SU-DHL-6 (cell line): Measurements from ENCODE around the gene PSKH1.
"Not testable (repeated sequence)": the region's sequence is repeated elsewhere in the genome, so short reads cannot be mapped to it uniquely, and the experiment has no call there.

Experiments
- EZH2phosphoT487 ChIP-seq: fragments of 200-600 bp; sonication (generic), shearing (Covaris generic); conservative IDR thresholded peaks from 2 replicates; pipeline ENCODE4 v1.6.1; 2018; ENCODE audit warnings: mild to moderate bottlenecking, antibody characterized with exemption, low read length, moderate library complexity, mixed read lengths
- TF ChIP-seq, protein P1 (sequence below): fragments of 200-600 bp; sonication (generic); IDR thresholded peaks from one replicate; pipeline ENCODE4 v1.5.1; 2017; ENCODE audit warnings: antibody characterized with exemption, mild to moderate bottlenecking, low read length, moderate library complexity; ENCODE audit not compliant: insufficient read depth, poor library complexity, severe bottlenecking

DNA sequence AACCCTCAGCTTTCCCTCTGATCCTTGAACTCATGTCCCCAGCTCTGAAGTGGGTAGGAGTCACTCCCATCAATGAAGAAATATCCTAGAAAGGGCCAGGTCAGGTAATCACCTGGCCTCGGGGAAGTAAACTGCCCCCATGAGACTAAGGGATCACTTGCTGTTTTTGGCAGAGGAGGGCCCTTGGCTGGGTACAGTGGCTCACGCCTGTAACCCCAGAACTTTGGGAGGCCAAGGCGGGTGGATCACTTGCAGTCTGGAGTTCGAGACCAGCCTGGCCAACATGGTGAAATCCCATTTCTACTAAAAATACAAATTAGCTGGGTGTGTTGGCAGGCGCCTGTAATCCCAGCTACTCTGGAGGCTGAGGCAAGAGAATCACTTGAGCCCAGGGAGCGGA is 29.0 kb upstream of the PSKH1 start:
- TF ChIP-seq, protein P1, sequence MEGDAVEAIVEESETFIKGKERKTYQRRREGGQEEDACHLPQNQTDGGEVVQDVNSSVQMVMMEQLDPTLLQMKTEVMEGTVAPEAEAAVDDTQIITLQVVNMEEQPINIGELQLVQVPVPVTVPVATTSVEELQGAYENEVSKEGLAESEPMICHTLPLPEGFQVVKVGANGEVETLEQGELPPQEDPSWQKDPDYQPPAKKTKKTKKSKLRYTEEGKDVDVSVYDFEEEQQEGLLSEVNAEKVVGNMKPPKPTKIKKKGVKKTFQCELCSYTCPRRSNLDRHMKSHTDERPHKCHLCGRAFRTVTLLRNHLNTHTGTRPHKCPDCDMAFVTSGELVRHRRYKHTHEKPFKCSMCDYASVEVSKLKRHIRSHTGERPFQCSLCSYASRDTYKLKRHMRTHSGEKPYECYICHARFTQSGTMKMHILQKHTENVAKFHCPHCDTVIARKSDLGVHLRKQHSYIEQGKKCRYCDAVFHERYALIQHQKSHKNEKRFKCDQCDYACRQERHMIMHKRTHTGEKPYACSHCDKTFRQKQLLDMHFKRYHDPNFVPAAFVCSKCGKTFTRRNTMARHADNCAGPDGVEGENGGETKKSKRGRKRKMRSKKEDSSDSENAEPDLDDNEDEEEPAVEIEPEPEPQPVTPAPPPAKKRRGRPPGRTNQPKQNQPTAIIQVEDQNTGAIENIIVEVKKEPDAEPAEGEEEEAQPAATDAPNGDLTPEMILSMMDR = not testable (repeated sequence)
- TF ChIP-seq EZH2phosphoT487 = not testable (repeated sequence)
